Inflammatory macrophage treated with lipopolysaccharide for 4 hours (primary cell): ENCODE results near the gene DYNC1H1.
A peak's percentile ranks its signal among the peaks of the same experiment; 100 is the strongest.

Experiments used
- DNase-seq: peaks from one replicate; pipeline ENCODE4 v3.0.0-alpha.2; 2020

Gene DYNC1H1

DNA sequence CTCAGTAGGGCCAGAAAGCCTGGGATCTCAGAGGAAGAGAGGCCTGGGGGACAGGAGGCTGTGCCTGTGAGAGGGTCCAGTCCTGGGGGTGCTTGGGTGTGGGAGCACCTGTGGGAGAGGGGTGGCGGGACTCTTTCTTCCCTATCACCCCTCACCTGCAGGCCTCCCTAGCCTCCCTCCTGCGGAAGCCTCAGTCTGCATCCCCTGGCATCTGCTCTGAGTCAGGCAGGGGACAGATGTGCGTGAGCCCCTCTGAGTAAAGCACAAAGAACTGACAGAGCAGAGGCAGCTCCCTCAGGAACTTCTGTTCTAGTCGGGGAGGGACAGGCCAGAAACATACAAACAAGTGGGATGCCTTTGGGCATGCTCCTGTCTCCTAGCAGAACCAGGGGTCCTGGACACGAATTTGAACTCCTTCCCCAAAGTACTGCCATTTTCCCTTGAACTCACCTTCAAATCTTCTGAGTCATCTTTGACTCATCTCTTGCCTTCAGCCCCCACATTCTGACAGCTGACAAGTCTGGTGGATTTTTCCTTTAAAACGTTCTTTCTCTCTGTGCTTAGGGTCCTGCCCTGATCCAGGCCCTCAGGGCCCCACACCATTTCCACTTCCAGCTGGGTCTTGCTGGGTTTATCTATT lies 131.0 kb downstream of the DYNC1H1 start:
- no peak for DNase-seq

DNA sequence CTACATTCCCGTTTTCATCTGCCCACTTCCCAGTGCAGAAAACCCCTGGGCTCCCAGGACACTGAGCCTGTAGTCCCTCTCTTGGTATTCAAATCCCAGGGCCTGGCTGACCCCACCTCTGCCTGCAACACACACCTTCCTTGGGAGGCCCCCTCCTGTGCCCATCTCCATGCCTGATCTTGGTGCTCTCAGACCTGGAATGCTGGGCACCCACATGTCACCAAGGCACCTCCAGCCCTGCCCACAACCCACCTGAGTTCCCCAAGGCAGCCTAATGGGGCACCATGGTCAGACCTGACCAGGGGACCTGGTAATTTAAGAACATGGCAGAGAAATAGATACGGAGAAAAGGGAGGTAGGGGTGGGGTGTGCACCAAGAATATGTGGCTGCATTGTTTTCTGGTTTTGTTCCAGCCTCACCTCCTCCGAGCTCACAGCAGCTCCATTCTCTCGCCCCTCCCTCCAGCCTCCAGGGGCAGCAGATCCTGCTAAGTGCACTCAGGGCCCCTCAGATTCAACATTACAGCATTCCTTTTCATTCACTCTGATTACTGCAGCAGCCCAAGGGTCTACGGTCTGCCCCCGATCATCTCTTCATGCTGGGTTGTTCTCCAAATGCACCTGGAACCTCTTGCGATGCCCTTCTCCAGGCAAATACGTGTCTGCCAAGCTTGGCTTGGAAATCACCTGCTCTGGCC lies 131.6 kb downstream of the DYNC1H1 start:
- DNase-seq = no peak

- peak; percentile 70 for DNase-seq
Observed at GRCh38 chr14:102096569-102097188, 132.3 kb downstream of the DYNC1H1 start.

- DNase-seq = no peak
Observed at GRCh38 chr14:102097441-102098135, 133.2 kb downstream of the DYNC1H1 start.

DNA sequence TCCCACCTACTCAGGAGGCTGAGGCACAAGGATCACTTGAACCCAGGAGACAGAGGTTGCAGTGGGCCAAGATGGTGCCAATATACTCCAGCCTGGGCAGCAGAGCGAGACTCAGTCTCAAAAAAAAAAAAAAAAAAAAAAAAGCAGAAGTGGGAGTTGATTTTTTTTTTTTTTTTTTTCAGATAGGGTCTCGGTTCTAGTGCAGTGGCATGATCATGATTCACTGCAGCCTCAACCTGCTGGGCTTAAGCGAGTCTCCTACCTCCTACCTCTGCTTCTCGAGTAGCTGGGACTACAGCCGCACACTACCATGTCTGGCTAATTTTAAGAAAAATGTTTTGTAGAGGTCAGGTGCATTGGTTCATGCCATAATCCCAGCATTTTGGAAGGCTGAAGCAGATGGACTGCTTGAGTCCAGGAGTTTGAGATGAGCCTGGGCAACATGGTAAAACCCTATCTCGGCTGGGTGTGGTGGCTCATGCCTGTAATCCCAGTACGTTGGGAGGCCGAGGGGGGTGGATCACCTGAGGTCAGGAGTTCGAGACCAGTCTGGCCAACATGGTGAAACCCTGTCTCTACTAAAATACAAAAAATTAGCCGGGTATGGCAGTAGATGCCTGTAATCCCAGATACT lies 138.8 kb downstream of the DYNC1H1 start:
- peak; percentile 31 for DNase-seq

DNA sequence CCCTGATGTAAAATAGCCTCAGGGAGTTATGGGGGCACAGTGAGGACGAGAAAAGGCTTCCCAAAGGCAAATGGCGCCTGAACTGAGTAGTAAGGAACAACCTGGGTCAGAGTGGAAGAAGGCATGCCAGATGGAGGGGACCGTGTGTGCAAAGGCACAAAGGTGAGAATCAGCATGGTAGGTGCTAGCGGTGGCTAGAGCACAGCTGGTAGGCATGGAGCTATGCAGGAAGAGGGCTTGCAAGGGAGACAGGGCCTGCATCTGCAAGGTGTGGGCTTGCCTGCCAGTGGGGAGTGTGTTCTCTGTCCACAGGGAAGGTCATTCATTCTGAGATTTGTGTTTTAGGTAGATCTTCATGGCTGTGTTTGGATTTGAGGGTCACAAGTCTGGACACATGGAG lies 141.0 kb downstream of the DYNC1H1 start:
- no peak for DNase-seq
